Mesothelial cell of epicardium (in vitro differentiated cells): ENCODE results near the gene MYH11. TPM values are rescaled to one million over a fixed set of nuclear protein-coding genes. Genes with fewer than 3 reads are reported as not detected.
"Not testable (repeated sequence)": the region's sequence is repeated elsewhere in the genome, so short reads cannot be mapped to it uniquely, and the experiment has no call there.

Source experiments
- DNase-seq, 2 experiments: peaks; one replicate each; pipeline ENCODE4 v3.0.0; 2021; ENCODE audit warnings: low spot score in 2 of 2; ENCODE audit not compliant: unreplicated experiment in 2 of 2
- H3K27ac Mint-ChIP-seq: 2 replicates; pipeline ENCODE4 v1.8.0; 2021; ENCODE audit warnings: mixed read lengths
- H3K27me3 Mint-ChIP-seq: 2 replicates; pipeline ENCODE4 v1.8.0; 2021; ENCODE audit warnings: low read depth, mixed read lengths
- H3K36me3 Mint-ChIP-seq: 2 replicates; pipeline ENCODE4 v1.8.0; 2021; ENCODE audit warnings: mixed read lengths
- H3K4me1 Mint-ChIP-seq: 2 replicates; pipeline ENCODE4 v1.8.0; 2021; ENCODE audit warnings: mixed read lengths
- H3K4me3 Mint-ChIP-seq: 2 replicates; pipeline ENCODE4 v1.8.0; 2021; ENCODE audit warnings: mild to moderate bottlenecking, moderate library complexity, mixed read lengths
- H3K9me3 Mint-ChIP-seq: 2 replicates; pipeline ENCODE4 v1.8.0; 2021; ENCODE audit warnings: mixed read lengths
- total RNA-seq: library from RNA; stranded (reverse); gene quantifications from 3 replicates; pipeline ENCODE4 v1.2.1, GENCODE V29; 2021
- TF ChIP-seq, protein P1 (sequence below): fragments of 200-600 bp; sonication (generic); IDR thresholded peaks from one replicate; pipeline ENCODE4 v1.5.0; 2021; ENCODE audit warnings: antibody characterized with exemption; ENCODE audit not compliant: unreplicated experiment

Gene MYH11
- total RNA-seq, 1 donor from 2014 or later = 0.58 TPM

DNA sequence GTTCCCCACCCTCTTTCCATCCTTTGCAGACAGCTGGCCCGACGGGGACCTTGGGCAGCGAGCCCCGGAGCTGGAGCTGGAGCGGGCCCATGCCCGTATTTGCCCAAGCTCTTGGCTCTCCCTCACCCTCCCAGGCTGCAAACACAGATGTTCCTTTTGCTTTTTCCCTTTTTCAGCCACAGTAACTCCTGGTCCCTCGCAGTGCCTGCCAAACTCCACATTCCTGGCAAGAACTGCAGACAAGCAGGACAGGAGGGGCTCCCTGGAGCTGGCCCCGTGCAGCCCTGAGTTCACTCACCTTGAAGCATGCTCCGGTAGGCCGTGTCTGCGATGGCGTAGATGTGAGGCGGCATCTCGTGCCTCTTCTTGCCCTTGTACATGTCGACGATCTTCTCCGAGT lies 33.9 kb downstream of the MYH11 start:
- no peak for DNase-seq
- Mint-ChIP-seq H3K27ac (no peak overlapping the region), H3K36me3 (no peaks in the 10 kb centered on the region), H3K4me1 (no peaks in the 10 kb centered on the region), H3K9me3 (peaks cover under 1% of the 10 kb centered on the region), H3K4me3 (no peak overlapping the region), H3K27me3 (peaks cover 46% of the 10 kb centered on the region)
- TF ChIP-seq, protein P1, sequence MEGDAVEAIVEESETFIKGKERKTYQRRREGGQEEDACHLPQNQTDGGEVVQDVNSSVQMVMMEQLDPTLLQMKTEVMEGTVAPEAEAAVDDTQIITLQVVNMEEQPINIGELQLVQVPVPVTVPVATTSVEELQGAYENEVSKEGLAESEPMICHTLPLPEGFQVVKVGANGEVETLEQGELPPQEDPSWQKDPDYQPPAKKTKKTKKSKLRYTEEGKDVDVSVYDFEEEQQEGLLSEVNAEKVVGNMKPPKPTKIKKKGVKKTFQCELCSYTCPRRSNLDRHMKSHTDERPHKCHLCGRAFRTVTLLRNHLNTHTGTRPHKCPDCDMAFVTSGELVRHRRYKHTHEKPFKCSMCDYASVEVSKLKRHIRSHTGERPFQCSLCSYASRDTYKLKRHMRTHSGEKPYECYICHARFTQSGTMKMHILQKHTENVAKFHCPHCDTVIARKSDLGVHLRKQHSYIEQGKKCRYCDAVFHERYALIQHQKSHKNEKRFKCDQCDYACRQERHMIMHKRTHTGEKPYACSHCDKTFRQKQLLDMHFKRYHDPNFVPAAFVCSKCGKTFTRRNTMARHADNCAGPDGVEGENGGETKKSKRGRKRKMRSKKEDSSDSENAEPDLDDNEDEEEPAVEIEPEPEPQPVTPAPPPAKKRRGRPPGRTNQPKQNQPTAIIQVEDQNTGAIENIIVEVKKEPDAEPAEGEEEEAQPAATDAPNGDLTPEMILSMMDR = no peak

DNA sequence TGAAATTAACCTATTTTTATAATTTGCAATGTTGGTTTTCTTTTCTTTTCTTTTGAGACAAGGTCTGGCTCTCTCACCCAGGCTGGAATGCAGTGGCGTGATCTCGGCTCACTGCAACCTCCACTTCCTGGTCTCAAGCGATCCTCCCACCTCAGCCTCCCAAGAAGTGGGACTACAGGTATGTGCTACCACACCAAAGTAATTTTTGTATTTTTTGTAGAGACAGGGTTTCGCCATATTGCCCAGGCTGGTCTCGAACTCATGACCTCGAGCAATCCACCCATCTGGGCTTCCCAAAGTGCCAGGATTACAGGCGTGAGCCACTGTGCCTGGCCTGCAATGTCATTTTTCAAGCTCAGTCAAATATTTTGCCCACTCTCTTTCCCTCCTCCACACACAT lies 36.0 kb downstream of the MYH11 start:
- TF ChIP-seq, protein P1 = no peak
- Mint-ChIP-seq H3K27ac (no peak overlapping the region), H3K4me1 (no peaks in the 10 kb centered on the region), H3K9me3 (peaks cover 13% of the 10 kb centered on the region), H3K36me3 (peaks cover 4% of the 10 kb centered on the region), H3K4me3 (no peak overlapping the region), H3K27me3 (peaks cover 56% of the 10 kb centered on the region)
- no peak for DNase-seq

DNA sequence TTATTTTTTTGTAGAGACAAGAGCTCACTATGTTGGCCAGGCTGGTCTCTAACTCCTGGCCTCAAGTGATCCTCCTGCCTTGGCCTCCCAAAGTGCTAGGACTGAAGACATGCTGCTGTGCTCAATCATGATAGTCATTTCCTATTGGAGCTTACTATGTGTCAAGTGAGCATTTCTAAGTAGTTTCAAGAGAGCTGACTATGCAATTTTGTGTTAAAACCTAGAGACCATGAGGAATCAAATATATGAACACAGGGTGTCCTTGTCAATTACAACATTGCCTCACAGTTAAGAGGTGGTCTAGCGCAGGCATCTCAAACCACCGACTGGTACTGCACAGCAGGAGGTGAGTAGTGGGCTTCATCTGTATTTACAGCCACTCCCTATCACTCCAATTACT lies 37.8 kb downstream of the MYH11 start:
- Mint-ChIP-seq H3K4me1 (no peaks in the 10 kb centered on the region), H3K36me3 (peaks cover 4% of the 10 kb centered on the region), H3K27me3 (peaks cover 58% of the 10 kb centered on the region), H3K27ac (no peak overlapping the region), H3K4me3 (no peak overlapping the region), H3K9me3 (peaks cover 19% of the 10 kb centered on the region)
- no peak for DNase-seq
- TF ChIP-seq, protein P1 = no peak

GRCh38 chr16:15817446-15817845 lies 39.4 kb downstream of the MYH11 start:
- Mint-ChIP-seq H3K9me3 (peaks cover 19% of the 10 kb centered on the region), H3K36me3 (peaks cover 4% of the 10 kb centered on the region), H3K27ac (no peak overlapping the region), H3K4me3 (no peak overlapping the region), H3K4me1 (no peaks in the 10 kb centered on the region), H3K27me3 (peaks cover 56% of the 10 kb centered on the region)
- DNase-seq = no peak
- TF ChIP-seq, protein P1 = no peak

DNA sequence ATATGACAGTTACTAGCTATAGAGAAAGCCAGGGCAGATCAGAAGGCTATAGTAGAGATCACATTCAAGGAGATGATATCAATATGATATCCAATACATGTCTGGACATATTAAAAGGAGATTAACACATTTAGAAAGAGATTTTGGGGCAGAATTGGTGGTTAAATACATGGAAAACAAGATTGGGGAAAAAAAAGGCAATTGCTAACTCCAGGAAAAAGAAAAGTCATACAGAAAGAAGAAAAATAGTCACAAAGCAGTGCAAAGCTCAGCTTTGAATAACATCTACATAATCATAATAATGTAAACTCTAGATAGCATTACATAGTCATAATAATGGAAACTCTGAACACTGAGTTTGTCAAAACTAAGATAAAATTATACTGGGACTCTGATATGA lies 40.6 kb downstream of the MYH11 start:
- Mint-ChIP-seq H3K4me3 (no peak overlapping the region), H3K36me3 (peaks cover 4% of the 10 kb centered on the region), H3K4me1 (no peaks in the 10 kb centered on the region), H3K9me3 (peaks cover 19% of the 10 kb centered on the region), H3K27ac (no peak overlapping the region), H3K27me3 (peaks cover 63% of the 10 kb centered on the region)
- TF ChIP-seq, protein P1 = no peak
- DNase-seq = no peak

GRCh38 chr16:15812401-15812750 lies 44.5 kb downstream of the MYH11 start:
- H3K36me3 Mint-ChIP-seq, DNase-seq, H3K4me1 Mint-ChIP-seq, H3K4me3 Mint-ChIP-seq, H3K27ac Mint-ChIP-seq: not testable (repeated sequence)
- Mint-ChIP-seq H3K27me3 (peaks cover 66% of the 10 kb centered on the region), H3K9me3 (peaks cover 14% of the 10 kb centered on the region)
